SH-SY5Y (cell line): ENCODE measurements around the gene KCTD11.

ENCODE experiments used
- GATA2 ChIP-seq: IDR thresholded peaks from 2 replicates; pipeline ENCODE4 v1.6.1; 2011; ENCODE audit warnings: mild to moderate bottlenecking, low read depth, low read length
- GATA3 ChIP-seq: IDR thresholded peaks from 2 replicates; pipeline ENCODE4 v1.6.1; 2011; ENCODE audit warnings: low read depth, mild to moderate bottlenecking, low read length, moderate library complexity

KCTD11 gene

DNA sequence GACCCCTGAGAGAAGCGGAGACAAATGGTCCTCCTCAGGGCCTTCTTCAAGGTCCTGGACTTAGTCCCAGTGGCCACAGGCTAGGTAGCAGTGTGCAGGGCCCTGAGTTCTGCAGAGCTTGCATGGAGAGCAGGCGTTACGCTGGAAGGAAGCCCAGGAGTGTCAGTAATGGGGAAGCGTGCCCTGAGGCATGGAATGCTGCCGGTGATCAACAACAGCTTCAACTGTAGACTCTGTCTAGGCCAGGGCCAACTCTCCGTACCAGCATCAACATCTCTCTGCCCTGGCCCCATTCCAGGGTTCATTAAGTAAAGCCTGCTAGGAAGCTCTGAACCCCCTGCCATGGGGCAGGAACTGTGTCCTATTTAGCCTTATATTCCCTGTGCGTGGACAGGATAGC is 28.4 kb downstream of the KCTD11 start:
- no peak for TF ChIP-seq GATA2
- TF ChIP-seq GATA3 = no peak

DNA sequence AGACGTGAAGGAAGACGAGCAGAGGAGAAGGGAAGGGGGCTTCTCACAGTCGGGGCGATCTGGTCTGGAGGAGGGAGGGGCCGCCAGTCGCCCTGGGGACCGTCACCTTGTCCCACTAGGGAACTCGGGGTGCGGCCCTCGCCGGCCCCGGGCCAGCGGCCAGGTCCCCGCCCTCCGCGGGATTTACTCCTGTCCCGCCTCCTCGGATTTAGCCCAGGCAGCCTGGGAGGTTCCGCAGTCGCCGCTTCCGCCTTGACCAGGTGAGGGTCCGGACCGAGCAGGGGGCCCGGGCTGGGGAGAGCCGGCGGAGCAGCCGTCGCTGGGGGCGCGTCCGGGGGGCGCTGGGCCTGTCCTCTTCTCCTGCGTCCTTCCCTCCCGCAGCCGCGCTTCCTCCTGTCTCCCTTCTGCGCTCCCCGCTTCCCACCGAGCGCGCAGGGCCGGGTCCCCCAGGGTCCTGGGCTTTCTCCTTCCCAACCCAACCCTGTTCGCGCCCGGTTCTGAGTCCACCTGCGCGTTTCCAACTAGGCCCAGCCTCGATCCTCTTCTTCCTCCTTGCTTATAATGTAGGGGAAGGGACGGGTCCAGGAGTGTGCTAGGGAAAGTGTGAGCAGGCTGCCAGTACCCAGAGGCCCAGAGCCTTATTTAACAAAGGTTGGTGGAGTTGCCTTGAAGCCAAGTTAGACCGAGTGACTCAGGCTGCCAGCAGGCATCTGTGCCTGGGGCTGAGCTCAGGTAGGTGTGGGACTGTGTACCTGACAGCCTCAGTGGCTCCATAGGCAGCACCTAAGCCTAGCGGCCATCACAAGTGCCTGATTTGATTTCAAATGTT is 29.1 kb downstream of the KCTD11 start, which contains the start of gene TNK1:
Gene TNK1, plus strand, starts transcription at position 235 of the 829 bp plus-strand sequence. CDS start 1,838 bp downstream, outside the sequence.
- TF ChIP-seq GATA2 = no peak
- no peak for TF ChIP-seq GATA3

DNA sequence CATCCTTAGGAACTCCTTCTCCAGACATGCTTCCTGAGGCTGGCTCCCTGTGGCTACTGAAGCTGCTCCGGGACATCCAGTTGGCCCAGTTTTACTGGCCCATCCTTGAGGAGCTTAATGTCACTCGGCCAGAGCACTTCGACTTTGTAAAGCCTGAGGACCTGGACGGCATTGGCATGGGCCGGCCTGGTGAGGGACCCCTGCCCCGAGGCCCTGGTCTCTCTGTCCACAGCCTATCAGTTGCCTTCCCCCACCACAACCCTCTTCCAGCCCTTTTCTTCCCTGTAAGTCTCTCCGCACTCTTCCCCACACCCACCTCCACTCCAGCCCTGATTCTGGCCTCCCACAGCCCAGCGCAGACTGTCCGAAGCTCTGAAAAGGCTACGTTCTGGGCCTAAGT is 30.9 kb downstream of the KCTD11 start:
- no peak for TF ChIP-seq GATA3
- no peak for TF ChIP-seq GATA2

DNA sequence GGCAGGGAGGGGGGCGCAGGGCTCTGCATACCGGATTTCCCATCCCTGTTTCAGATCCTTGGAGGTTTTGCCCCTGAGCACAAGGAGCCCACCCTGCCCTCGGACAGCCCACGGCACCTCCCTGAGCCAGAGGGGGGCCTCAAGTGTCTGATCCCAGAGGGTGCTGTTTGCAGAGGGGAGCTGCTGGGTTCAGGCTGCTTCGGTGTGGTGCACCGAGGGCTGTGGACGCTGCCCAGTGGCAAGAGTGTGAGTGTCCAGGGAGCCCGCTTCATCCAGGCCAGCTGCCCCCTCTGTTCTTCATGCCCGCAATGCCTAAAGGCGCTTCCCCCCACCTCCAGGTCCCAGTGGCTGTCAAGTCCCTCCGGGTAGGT is 31.4 kb downstream of the KCTD11 start:
- TF ChIP-seq GATA2 (no peak), GATA3 (no peak)

- no peak for TF ChIP-seq GATA3
- no peak for TF ChIP-seq GATA2
These were observed 32.0 kb downstream of the KCTD11 start for GRCh38 chr17:7383742-7384488.

DNA sequence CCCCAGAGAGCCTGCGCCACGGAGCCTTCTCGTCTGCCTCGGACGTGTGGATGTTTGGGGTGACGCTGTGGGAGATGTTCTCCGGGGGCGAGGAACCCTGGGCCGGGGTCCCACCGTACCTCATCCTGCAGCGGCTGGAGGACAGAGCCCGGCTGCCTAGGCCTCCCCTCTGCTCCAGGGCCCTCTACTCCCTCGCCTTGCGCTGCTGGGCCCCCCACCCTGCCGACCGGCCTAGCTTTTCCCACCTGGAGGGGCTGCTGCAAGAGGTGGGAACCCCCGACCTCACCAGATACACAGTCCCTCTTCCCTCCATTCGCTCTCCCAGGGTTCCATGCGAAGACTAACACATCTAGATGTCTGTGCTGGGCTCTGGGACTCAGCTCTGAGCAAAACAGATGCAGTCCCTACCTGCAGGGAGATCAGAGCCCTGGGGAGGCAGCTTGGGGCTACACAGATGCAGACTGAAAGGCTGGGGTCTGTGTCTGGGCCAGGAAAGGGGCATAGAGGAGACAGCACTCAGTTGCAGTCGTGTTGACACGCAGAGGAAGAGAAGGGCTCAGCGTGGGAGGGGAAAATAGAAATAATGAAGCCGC is 32.6 kb downstream of the KCTD11 start:
- no peak for TF ChIP-seq GATA2
- no peak for TF ChIP-seq GATA3

DNA sequence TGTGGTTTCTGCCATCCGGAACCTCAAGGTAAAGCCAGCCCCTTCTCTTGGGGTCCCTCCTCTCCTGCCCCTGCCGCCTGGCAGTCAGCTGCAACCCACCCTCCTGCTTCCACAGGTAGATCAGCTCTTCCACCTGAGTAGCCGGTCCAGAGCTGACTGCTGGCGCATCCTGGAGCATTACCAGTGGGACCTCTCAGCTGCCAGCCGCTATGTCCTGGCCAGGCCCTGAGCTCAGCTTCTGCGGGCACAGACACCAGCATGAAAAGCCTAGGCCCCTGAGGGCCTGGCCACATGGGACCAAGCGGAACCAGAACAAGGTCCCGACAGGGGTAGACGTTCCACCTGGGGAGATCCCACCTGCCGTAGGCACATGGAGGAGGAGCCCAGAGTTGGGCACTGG is 36.9 kb downstream of the KCTD11 start:
- TF ChIP-seq GATA3 = no peak
- no peak for TF ChIP-seq GATA2

DNA sequence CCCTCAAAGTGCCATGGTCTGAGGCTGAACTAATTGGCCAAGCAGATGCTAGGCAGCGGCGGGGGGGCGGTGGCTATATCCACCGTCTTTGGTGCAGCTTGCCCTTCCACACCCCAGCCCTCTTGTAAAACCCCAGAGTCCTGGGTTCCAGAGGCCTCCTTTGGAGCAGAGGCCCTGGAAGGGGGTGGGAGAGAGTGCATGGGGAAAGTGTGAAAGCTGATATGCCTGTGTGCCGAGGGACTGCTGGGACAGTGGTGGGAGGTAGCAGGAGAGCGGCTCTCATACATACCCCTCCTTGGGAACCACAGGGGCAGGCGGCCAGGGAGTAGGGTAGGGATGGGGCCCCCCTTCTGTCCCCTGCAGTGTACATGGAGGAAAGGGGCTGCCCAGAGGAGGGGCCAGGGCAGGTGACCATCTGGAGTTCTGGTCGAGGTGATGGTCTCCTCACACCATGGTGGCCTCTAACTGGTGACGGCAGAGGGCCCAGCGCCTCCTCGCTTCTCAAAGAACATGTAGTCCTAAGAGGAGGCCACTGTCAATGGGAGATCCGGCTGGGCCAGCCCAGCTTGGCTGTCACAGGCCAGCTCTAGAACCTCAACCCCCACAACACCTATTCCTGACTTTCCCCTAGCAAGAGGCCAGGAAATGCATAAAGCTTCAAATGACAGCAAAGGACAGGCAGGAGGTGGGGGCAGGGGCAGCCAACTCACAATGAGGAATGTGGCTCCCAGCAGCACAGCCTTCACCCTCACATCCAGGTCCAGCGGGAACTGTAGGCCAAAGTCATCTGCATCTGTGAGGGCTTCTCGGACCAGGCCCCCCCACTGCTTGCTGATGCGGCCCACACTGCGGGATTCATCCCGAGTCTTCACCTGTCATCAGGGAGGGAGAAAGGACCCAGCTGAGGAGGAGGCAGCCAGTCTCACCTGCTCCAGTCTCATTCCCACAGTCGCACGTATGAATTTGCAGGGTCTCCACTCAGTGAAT is 38.3 kb downstream of the KCTD11 start:
- TF ChIP-seq GATA3 (no peak), GATA2 (no peak)

DNA sequence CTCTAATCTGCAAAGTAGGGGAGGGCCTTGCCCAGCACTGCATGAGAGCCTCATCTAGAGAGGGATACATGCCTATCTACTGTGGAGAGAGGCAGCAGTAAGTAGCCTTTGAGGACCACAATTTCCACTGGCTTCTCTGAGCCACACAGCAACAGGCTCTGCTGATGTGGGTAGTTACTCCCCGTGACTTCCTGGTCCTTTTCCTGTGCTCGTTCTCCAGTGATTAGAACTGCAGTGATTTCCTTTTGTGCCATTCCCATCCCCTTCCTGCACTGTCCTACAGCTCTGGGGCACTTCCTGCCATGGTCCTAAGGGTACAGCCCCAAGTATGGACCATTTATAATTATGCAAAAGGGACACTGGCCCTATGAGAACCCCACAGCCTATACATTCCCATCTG is 39.3 kb downstream of the KCTD11 start:
- TF ChIP-seq GATA3 (no peak), GATA2 (no peak)

DNA sequence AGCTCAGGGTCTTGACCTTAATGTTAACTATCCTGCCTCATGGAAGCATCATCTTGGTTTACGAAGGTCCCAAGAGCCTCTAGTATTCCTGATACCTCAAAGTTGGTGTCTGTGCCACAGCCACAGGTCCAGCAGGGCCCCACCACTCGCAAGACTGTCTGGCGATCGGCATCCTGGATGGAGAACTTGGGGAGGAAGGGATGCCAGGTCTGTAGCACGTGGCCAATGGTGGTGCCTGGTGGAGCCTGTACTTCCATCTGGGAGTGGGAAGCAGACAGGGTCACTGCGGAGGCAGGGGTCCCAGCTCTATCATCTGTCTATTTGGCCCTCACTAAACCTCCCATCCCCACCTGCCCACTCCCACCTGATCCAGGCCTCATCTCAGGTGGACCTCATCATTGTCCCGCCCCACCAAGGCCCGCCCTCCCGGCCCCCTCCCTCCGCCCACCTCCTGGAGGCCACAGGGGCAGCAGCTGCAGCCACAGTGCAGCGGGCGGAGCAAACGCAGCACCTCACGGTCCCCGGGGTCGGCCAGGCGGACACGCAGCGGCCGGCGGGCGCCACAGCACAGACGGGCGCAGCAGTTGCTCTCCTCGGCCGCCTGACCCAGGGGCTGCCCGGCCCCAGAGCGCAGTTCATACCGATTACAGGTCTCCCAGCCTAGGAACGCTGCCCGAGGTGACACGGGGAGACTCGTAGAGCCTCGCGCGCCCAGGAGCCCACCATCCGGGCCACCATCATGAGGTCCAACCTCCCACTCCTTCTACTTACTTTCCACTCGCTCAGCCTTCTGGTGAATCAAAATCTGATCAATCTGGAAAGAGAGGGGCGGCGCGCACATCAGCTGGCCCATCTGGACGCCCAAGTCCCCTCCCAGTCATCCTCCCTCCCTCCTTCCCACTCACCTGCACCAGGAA is 41.0 kb downstream of the KCTD11 start:
- no peak for TF ChIP-seq GATA3

DNA sequence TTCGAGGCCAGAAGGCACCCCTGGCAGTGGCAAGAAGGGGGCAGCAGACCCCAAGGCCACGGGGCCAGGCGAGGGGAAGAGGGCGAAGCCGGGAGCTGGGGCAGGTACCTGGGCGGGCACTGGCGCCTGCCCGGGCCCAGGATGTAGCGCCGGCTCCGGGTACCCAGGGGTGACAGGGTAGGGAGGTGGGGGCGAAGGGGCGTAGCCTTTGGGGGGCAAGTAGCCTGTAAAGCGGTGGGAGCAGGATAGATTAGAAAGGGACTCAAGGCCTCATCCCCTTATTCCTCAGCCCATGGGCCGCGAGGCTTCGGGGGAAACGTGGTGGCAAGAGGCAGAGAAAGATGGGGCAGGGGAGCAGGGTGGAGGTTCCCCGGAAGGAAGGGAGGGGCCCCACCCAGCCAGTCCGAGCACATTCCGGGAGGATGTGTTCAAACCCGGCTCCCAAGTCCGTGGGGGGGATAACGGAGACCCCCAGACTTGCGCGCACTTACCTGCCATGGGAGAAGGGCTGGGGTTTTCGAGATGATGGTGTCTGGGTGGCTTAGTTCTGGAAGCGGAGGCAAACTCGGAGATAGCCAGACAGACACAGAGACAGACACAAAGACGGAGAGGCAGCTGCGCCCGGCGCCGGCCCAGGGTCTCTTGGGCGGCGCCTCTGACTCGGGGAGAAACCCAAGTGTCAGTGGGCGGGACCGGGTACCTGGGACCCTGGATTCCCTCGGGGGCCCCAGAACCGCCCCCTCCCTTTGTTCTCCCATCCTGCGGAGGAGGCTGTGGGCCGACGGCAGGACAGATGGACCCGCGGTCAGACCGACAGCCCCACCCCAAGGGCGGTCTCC is 41.9 kb downstream of the KCTD11 start:
- TF ChIP-seq GATA3 (no peak), GATA2 (no peak)
